Nephron (organoid): ENCODE measurements around the gene OR56B1.
"Not testable (repeated sequence)": the region's sequence is repeated elsewhere in the genome, so short reads cannot be mapped to it uniquely, and the experiment has no call there.

Experiments
- H3K27ac Mint-ChIP-seq, 3 experiments: 2 replicates each; pipeline ENCODE4 v1.8.0; 2020; ENCODE audit warnings: mixed read lengths in 3 of 3, mild to moderate bottlenecking in 2 of 3, moderate library complexity in 1 of 3
- H3K27me3 Mint-ChIP-seq: 2 replicates; pipeline ENCODE4 v1.8.0; 2021; ENCODE audit warnings: low read depth, mild to moderate bottlenecking, moderate library complexity, mixed read lengths
- H3K36me3 Mint-ChIP-seq: 2 replicates; pipeline ENCODE4 v1.8.0; 2020; ENCODE audit warnings: low read depth, mixed read lengths
- H3K4me1 Mint-ChIP-seq: 2 replicates; pipeline ENCODE4 v1.8.0; 2020; ENCODE audit warnings: mixed read lengths
- H3K4me3 Mint-ChIP-seq, 3 experiments: 2 replicates each; pipeline ENCODE4 v1.8.0; 2020; ENCODE audit warnings: mild to moderate bottlenecking in 3 of 3, mixed read lengths in 3 of 3, moderate library complexity in 2 of 3
- H3K9me3 Mint-ChIP-seq: 2 replicates; pipeline ENCODE4 v1.8.0; 2020; ENCODE audit warnings: mixed read lengths
- TF ChIP-seq, protein P1 (sequence below), 3 experiments: fragments of 200-600 bp; sonication (generic); IDR thresholded peaks; one replicate each; pipeline ENCODE4 v1.5.0; 2021; ENCODE audit warnings: antibody characterized with exemption in 3 of 3; ENCODE audit not compliant: unreplicated experiment in 3 of 3

Gene OR56B1

GRCh38 chr11:5701055-5701577, 35.1 kb upstream of the OR56B1 start:
- Mint-ChIP-seq H3K9me3 (no peaks in the 10 kb centered on the region), H3K4me1 (no peaks in the 10 kb centered on the region), H3K27me3 (peaks cover 3% of the 10 kb centered on the region), H3K4me3 (no peak overlapping the region), H3K27ac (no peak overlapping the region), H3K36me3 (no peaks in the 10 kb centered on the region)
- TF ChIP-seq, protein P1, sequence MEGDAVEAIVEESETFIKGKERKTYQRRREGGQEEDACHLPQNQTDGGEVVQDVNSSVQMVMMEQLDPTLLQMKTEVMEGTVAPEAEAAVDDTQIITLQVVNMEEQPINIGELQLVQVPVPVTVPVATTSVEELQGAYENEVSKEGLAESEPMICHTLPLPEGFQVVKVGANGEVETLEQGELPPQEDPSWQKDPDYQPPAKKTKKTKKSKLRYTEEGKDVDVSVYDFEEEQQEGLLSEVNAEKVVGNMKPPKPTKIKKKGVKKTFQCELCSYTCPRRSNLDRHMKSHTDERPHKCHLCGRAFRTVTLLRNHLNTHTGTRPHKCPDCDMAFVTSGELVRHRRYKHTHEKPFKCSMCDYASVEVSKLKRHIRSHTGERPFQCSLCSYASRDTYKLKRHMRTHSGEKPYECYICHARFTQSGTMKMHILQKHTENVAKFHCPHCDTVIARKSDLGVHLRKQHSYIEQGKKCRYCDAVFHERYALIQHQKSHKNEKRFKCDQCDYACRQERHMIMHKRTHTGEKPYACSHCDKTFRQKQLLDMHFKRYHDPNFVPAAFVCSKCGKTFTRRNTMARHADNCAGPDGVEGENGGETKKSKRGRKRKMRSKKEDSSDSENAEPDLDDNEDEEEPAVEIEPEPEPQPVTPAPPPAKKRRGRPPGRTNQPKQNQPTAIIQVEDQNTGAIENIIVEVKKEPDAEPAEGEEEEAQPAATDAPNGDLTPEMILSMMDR (IDR thresholded peaks at IDR 0.05; ENCODE audit: unreplicated experiment in 3 of 3), result no peak

DNA sequence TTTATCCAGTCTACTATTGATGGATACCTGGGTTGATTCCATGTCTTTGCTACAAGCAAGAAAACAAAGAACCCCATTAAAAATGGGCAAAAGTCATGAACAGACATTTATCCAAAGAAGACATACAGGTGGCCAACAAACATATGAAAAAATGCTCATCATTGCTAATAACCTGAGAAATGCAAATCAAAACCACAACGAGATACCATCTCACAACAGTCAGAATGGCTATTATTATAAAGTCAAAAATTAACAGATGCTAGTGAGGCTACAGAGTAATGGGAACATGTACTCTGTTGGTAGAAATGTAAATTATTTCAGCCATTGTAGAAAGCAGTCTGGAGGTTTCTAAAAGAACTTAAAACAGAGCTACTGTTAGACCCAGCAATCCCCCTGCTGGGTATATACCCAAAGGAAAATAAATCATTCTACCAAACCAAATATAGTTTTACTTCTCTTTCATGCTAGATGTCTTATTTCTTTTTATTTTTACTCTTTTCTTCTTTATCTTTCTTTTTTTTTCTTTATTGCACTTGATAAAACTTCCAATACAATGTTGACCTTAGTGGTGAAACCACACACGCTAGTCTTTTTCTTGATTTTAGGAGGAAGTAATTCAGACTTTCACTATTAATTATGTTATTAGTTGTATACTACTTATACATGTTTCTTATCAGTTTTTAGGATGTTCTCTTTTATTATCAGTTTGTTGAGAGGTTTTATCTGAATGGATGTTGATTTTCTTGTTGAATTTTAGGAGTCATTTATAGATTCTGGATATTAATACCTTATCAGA, 32.3 kb upstream of the OR56B1 start:
- Mint-ChIP-seq H3K27ac (no peak overlapping the region), H3K4me3 (no peak overlapping the region), H3K27me3 (no peaks in the 10 kb centered on the region), H3K9me3 (no peaks in the 10 kb centered on the region), H3K4me1 (no peaks in the 10 kb centered on the region), H3K36me3 (no peaks in the 10 kb centered on the region)
- TF ChIP-seq, protein P1 (IDR thresholded peaks at IDR 0.05; ENCODE audit: unreplicated experiment in 3 of 3), result no peak

- no peaks in the 10 kb centered on the region for H3K9me3 Mint-ChIP-seq
- H3K27ac Mint-ChIP-seq, result no peak overlapping the region
- H3K27me3 Mint-ChIP-seq, result no peaks in the 10 kb centered on the region
- no peaks in the 10 kb centered on the region for H3K36me3 Mint-ChIP-seq
- H3K4me1 Mint-ChIP-seq, result no peaks in the 10 kb centered on the region
- TF ChIP-seq, protein P1 (IDR thresholded peaks at IDR 0.05; ENCODE audit: unreplicated experiment in 3 of 3), result no peak
- no peak overlapping the region for H3K4me3 Mint-ChIP-seq
Observed at GRCh38 chr11:5705688-5706087, 30.6 kb upstream of the OR56B1 start.

GRCh38 chr11:5712507-5712906, 23.7 kb upstream of the OR56B1 start:
- H3K27ac Mint-ChIP-seq, result no peak overlapping the region

DNA sequence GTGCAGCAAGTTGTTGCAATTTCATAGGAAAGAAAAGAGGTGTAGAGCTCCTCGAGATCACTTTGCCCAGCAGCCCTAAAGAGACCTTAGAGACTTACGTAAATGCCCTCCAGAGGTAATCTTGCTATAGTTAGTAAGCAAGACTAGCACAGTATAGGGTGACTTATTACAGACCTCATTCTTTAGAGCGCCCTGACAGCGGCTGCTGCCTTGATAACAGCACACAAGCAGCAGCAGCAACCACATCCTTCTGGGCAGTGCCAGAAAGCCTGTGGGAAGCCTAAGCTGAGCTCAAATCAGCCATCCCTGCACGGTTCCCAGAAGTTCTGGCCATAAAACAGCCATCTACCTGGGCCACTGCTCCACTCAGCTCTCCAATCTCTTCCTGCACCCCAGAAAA, 22.6 kb upstream of the OR56B1 start:
- Mint-ChIP-seq H3K4me1 (no peaks in the 10 kb centered on the region), H3K27me3 (peaks cover 11% of the 10 kb centered on the region), H3K27ac (no peak overlapping the region), H3K4me3 (no peak overlapping the region), H3K36me3 (no peaks in the 10 kb centered on the region), H3K9me3 (peaks cover 11% of the 10 kb centered on the region)
- TF ChIP-seq, protein P1 (IDR thresholded peaks at IDR 0.05; ENCODE audit: unreplicated experiment in 3 of 3), result no peak

More at GRCh38 chr11:5712507-5712906, 23.7 kb upstream of the OR56B1 start:
- no peak overlapping the region for H3K4me3 Mint-ChIP-seq
- H3K9me3 Mint-ChIP-seq, result peaks cover 4% of the 10 kb centered on the region
- TF ChIP-seq, protein P1 (IDR thresholded peaks at IDR 0.05; ENCODE audit: unreplicated experiment in 3 of 3), result peak; percentile 25 to 38 (median 29)
- no peaks in the 10 kb centered on the region for H3K36me3 Mint-ChIP-seq
- H3K4me1 Mint-ChIP-seq, result no peaks in the 10 kb centered on the region
- peaks cover 11% of the 10 kb centered on the region for H3K27me3 Mint-ChIP-seq

DNA sequence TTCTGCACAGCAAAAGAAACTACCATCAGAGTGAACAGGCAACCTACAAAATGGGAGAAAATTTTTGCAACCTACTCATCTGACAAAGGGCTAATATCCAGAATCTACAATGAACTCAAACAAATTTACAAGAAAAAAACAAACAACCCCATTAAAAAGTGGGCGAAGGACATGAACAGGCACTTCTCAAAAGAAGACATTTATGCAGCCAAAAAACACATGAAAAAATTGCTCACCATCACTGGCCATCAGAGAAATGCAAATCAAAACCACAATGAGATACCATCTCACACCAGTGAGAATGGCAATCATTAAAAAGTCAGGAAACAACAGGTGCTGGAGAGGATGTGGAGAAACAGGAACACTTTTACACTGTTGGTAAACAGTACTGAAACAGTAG, 19.7 kb upstream of the OR56B1 start:
- H3K9me3 Mint-ChIP-seq, result peaks cover 11% of the 10 kb centered on the region
- not testable (repeated sequence) for H3K36me3 Mint-ChIP-seq, H3K4me3 Mint-ChIP-seq, H3K27ac Mint-ChIP-seq, H3K4me1 Mint-ChIP-seq
- H3K27me3 Mint-ChIP-seq, result peaks cover 19% of the 10 kb centered on the region
